ENCODE results near the gene SUSD1. TPM values are rescaled to one million over a fixed set of nuclear protein-coding genes. Genes with fewer than 3 reads are reported as not detected.

The SUSD1 gene
- total RNA-seq, 4 donors from 2014 or later: 4.7 to 5.8 (median 5.4) TPM

GRCh38 chr9:112069318-112070169 is 105.6 kb downstream of the SUSD1 start:
- no peaks in the 10 kb centered on the region for H3K27me3 ChIP-seq
- no peak overlapping the region for H3K27ac ChIP-seq (replicated peaks in 1 of 4)
- DNase-seq (ENCODE audit: extremely low spot score): peak; percentile 89
- no peak overlapping the region for H3K4me3 ChIP-seq
- H3K4me1 ChIP-seq: peaks cover 21 to 27% (median 24%) of the 10 kb centered on the region in 4 donors
- H3K36me3 ChIP-seq: no peaks in the 10 kb centered on the region
- H3K9me3 ChIP-seq: no peaks in the 10 kb centered on the region
- intact Hi-C loops (cut with DNase I): loop anchor here (5.0 to 10.0 kb wide), 2 partner anchors 172 to 235 kb away; partner anchors contain the start of gene UGCG
- no peak for TF ChIP-seq EP300 (IDR thresholded peaks at IDR 0.05)
- TF ChIP-seq POLR2AphosphoS5 (IDR thresholded peaks at IDR 0.05): no peak
- TF ChIP-seq POLR2A (IDR thresholded peaks at IDR 0.05; ENCODE audit: low read depth): no peak
- no peak for TF ChIP-seq CTCF (IDR thresholded peaks at IDR 0.05)
- 88% methylated on average over 15 of the region's 15 CpGs for WGBS

- intact Hi-C loops (cut with DNase I): no loop called here
- Histone ChIP-seq H3K4me3 (no peak overlapping the region), H3K36me3 (no peaks in the 10 kb centered on the region), H3K4me1 (peaks cover 5 to 21% (median 12%) of the 10 kb centered on the region in 4 donors), H3K27ac (replicated peaks in 1 of 4) (peak overlapping the region in 1 of 4 donors; percentile 28), H3K9me3 (no peaks in the 10 kb centered on the region), H3K27me3 (no peaks in the 10 kb centered on the region)
- DNase-seq (ENCODE audit: extremely low spot score): peak; percentile 82
- TF ChIP-seq POLR2A (IDR thresholded peaks at IDR 0.05; ENCODE audit: low read depth) (no peak), CTCF (IDR thresholded peaks at IDR 0.05) (no peak), POLR2AphosphoS5 (IDR thresholded peaks at IDR 0.05) (peak; percentile 33 to 34), EP300 (IDR thresholded peaks at IDR 0.05) (no peak)
- WGBS: 79% methylated on average over 14 of the region's 14 CpGs
These were observed 109.1 kb downstream of the SUSD1 start for GRCh38 chr9:112065806-112066606.

GRCh38 chr9:112064871-112065270 is 110.2 kb downstream of the SUSD1 start:
- TF ChIP-seq POLR2A (IDR thresholded peaks at IDR 0.05; ENCODE audit: low read depth): no peak
- TF ChIP-seq POLR2AphosphoS5 (IDR thresholded peaks at IDR 0.05): no peak
- TF ChIP-seq CTCF (IDR thresholded peaks at IDR 0.05): no peak
- TF ChIP-seq EP300 (IDR thresholded peaks at IDR 0.05): no peak

GRCh38 chr9:112063586-112063985 is 111.5 kb downstream of the SUSD1 start:
- Histone ChIP-seq H3K27me3 (no peaks in the 10 kb centered on the region), H3K27ac (replicated peaks in 1 of 4) (no peak overlapping the region), H3K4me1 (peaks cover 19 to 37% (median 29%) of the 10 kb centered on the region in 4 donors), H3K4me3 (no peak overlapping the region), H3K36me3 (no peaks in the 10 kb centered on the region), H3K9me3 (no peaks in the 10 kb centered on the region)
- DNase-seq (ENCODE audit: extremely low spot score): no peak
- 98% methylated on average over 4 of the region's 4 CpGs for WGBS
- TF ChIP-seq EP300 (IDR thresholded peaks at IDR 0.05) (no peak), POLR2AphosphoS5 (IDR thresholded peaks at IDR 0.05) (no peak), POLR2A (IDR thresholded peaks at IDR 0.05; ENCODE audit: low read depth) (no peak), CTCF (IDR thresholded peaks at IDR 0.05) (no peak)
- intact Hi-C loops (cut with DNase I): no loop called here

More at GRCh38 chr9:112064871-112065270, 110.2 kb downstream of the SUSD1 start:
- no peak overlapping the region for H3K27ac ChIP-seq (replicated peaks in 1 of 4)
- intact Hi-C loops (cut with DNase I): no loop called here
- no peak overlapping the region for H3K4me3 ChIP-seq
- H3K9me3 ChIP-seq: no peaks in the 10 kb centered on the region
- 95% methylated on average over 5 of the region's 5 CpGs for WGBS
- no peak for DNase-seq (ENCODE audit: extremely low spot score)
- H3K4me1 ChIP-seq: peaks cover 12 to 26% (median 21%) of the 10 kb centered on the region in 4 donors
- no peaks in the 10 kb centered on the region for H3K36me3 ChIP-seq
- no peaks in the 10 kb centered on the region for H3K27me3 ChIP-seq
